ENCODE data around the gene EML4. TPM values are rescaled to one million over a fixed set of nuclear protein-coding genes. Genes with fewer than 3 reads are reported as not detected.

The EML4 gene
- total and polyA plus RNA-seq, 12 donors = 29.9 to 64.0 (median 51.9) TPM

DNA sequence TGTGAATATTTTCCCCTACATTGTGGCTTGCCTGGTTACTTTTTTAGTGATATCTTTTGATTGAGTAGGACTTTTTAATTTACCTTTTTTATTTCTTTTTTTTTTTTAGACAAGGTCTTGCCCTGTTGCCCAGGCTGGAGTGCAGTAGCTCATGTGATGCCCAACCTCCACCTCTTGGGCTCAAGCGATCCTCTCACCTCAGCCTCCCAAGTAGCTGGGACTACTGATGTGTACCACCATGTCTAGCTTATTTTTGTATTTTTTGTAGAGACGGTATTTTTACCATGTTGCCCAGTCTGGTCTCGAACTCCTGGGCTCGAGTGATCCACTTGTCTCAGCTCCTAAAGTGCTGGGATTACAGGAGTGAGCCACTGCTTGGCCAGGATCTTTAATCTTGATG is 25.3 kb downstream of the EML4 start:
- peaks cover 44 to 61% of the 10 kb centered on the region in 2 donors for H3K4me1 ChIP-seq (replicated peaks in 1 of 2)
- TF ChIP-seq POLR2A (IDR thresholded peaks at IDR 0.05) = no peak
- H3K27ac ChIP-seq = no peak overlapping the region
- DNase-seq = no peak
- intact Hi-C loops (cut with DNase I) = no loop called here
- no peak overlapping the region for H3K4me3 ChIP-seq
- no peaks in the 10 kb centered on the region for H3K27me3 ChIP-seq
- H3K36me3 ChIP-seq (replicated peaks in 1 of 2) = no peaks in the 10 kb centered on the region
- 93 to 96% (median 95%) methylated on average over 4 of the region's 4 CpGs for WGBS, 4 donors
- no peaks in the 10 kb centered on the region for H3K9me3 ChIP-seq (replicated peaks in 1 of 3)

DNA sequence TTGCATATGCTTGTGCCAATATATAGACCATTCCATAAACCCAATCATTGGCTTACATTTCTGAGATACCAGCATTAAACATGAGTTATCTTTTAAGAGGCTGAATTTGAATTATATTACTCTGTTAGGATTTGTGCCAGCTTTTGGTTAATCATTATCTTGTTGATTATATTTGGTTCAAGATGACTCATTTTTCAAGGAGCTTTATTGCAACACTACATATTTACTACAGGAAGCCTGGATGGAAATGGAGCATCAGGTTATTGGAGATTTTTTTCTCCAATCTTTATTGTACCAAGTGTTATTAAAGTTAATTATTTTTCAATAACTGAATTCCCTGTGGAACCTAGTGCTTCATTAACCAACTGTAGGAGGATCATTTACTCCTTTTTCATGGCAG is 26.4 kb downstream of the EML4 start:
- no peaks in the 10 kb centered on the region for H3K27me3 ChIP-seq
- no peaks in the 10 kb centered on the region for H3K9me3 ChIP-seq (replicated peaks in 1 of 3)
- intact Hi-C loops (cut with DNase I) = no loop called here
- no peak for DNase-seq
- no peak overlapping the region for H3K4me3 ChIP-seq
- TF ChIP-seq, protein P1, sequence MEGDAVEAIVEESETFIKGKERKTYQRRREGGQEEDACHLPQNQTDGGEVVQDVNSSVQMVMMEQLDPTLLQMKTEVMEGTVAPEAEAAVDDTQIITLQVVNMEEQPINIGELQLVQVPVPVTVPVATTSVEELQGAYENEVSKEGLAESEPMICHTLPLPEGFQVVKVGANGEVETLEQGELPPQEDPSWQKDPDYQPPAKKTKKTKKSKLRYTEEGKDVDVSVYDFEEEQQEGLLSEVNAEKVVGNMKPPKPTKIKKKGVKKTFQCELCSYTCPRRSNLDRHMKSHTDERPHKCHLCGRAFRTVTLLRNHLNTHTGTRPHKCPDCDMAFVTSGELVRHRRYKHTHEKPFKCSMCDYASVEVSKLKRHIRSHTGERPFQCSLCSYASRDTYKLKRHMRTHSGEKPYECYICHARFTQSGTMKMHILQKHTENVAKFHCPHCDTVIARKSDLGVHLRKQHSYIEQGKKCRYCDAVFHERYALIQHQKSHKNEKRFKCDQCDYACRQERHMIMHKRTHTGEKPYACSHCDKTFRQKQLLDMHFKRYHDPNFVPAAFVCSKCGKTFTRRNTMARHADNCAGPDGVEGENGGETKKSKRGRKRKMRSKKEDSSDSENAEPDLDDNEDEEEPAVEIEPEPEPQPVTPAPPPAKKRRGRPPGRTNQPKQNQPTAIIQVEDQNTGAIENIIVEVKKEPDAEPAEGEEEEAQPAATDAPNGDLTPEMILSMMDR (IDR thresholded peaks at IDR 0.05) = no peak
- TF ChIP-seq POLR2A (IDR thresholded peaks at IDR 0.05) = no peak
- no peaks in the 10 kb centered on the region for H3K36me3 ChIP-seq (replicated peaks in 1 of 2)
- peak overlapping the region in 3 of 5 donors; percentile 7 to 50 (median 39) for H3K27ac ChIP-seq
- H3K4me1 ChIP-seq (replicated peaks in 1 of 2) = peaks cover 52 to 66% of the 10 kb centered on the region in 2 donors

DNA sequence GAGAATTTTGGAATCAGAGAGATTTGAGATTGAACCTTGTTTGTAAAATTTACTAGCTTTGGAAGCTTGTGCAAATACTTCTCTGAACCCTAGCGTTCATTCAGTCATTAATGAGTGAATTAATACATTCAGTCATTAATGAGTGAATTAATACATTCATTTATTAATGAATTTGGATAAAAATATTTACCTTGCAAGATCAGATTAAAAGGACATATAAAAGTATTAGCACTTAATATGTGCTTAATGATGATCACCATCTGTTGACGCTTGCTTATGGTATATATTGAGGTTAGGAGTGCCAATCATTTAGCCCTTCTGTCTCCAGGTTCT is 26.9 kb downstream of the EML4 start:
- 98 to 99% (median 99%) methylated on average over 2 of the region's 2 CpGs for whole genome bisulfite sequencing, 4 donors
- no peaks in the 10 kb centered on the region for H3K36me3 ChIP-seq (replicated peaks in 1 of 2)
- no peak overlapping the region for H3K4me3 ChIP-seq
- DNase-seq = no peak
- TF ChIP-seq, protein P1 (IDR thresholded peaks at IDR 0.05) = no peak
- TF ChIP-seq POLR2A (IDR thresholded peaks at IDR 0.05) = no peak
- peak overlapping the region in 4 of 5 donors; percentile 7 to 50 (median 27) for H3K27ac ChIP-seq
- H3K4me1 ChIP-seq (replicated peaks in 1 of 2) = peaks cover 57 to 67% of the 10 kb centered on the region in 2 donors
- no peaks in the 10 kb centered on the region for H3K27me3 ChIP-seq
- intact Hi-C loops (cut with DNase I) = no loop called here
- no peaks in the 10 kb centered on the region for H3K9me3 ChIP-seq (replicated peaks in 1 of 3)

DNA sequence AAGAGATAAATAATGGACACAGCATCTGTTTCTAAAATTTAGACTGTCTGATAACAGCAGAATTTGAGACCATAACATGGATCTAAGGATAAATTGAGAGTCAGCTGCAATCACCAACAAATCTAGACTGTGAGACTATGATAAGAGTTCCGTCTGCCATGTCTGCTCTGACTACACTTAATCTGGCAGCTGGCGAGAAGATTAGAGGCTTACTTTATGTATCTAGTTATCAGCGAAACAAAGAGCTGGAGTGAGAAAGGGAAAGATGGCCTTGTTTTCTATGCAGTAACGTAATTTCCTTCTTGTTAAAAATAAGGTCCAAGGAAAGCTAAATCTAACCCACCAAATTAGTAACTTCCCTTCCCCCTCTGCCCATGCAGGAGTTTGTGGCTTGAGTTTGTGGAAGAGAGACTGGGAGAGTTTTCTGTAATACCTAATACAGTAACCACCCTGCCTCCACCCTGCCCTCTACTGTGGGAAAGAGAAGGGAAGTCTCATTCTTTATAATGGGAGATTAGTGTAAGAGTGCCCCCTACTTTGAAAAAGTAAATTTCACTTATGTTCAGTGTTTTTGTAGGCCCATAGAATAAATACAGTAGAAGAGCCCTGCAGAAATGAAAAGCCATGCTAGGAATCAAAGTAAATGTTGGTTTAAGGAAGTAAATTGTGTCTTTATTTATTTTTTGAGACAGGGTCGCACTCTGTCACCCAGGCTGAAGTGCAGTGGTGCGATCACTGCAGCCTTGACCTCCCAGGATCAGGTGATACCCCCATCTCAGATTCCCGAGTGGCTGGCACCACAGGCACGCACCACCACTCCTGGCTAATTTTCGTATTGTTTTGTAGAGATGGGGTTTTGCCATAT is 27.5 kb downstream of the EML4 start:
- no peak for TF ChIP-seq POLR2A (IDR thresholded peaks at IDR 0.05)
- TF ChIP-seq, protein P1 (IDR thresholded peaks at IDR 0.05) = peak; percentile 17 to 77 (median 56)
- Histone ChIP-seq H3K4me1 (replicated peaks in 1 of 2) (peaks cover 57 to 67% of the 10 kb centered on the region in 2 donors), H3K27ac (peak overlapping the region in 3 of 5 donors; percentile 15 to 50 (median 39)), H3K9me3 (replicated peaks in 1 of 3) (no peaks in the 10 kb centered on the region), H3K4me3 (no peak overlapping the region), H3K27me3 (no peaks in the 10 kb centered on the region), H3K36me3 (replicated peaks in 1 of 2) (no peaks in the 10 kb centered on the region)
- peak; percentile 40 to 69 (median 50) for DNase-seq
- WGBS, 4 donors = 58 to 68% (median 63%) methylated on average over 9 of the region's 9 CpGs
- intact Hi-C loops (cut with DNase I) = no loop called here

DNA sequence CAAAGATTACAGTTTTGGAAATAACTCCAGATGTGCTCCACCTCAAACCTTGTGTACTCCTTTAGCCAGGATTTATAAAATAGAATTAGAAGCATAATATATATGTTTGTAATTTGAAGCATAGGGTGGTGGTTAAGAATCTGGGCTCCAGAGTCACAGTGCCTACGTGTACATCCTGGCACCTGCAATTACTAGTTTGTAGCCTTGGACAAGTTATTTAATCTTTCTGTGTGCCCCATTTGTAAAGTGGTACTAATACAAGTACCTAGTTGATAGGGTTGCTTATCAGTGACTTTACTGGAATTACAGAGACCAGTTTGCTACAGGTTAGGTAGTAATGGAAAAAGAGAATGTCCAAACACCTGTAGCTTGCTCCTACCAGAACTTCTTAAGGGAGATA is 28.6 kb downstream of the EML4 start:
- intact Hi-C loops (cut with DNase I) = no loop called here
- Histone ChIP-seq H3K4me3 (no peak overlapping the region), H3K27ac (no peak overlapping the region), H3K27me3 (no peaks in the 10 kb centered on the region), H3K9me3 (replicated peaks in 1 of 3) (no peaks in the 10 kb centered on the region), H3K4me1 (replicated peaks in 1 of 2) (peaks cover 54 to 60% of the 10 kb centered on the region in 2 donors), H3K36me3 (replicated peaks in 1 of 2) (no peaks in the 10 kb centered on the region)
- no peak for DNase-seq
- TF ChIP-seq POLR2A (IDR thresholded peaks at IDR 0.05) = no peak
- TF ChIP-seq, protein P1 (IDR thresholded peaks at IDR 0.05) = no peak
- WGBS, 4 donors = 63 to 100% (median 94%) methylated on average over 1 of the region's 1 CpG

Measured in adrenal gland (tissue), 12 donors.